GM10847 (cell line): ENCODE data around the gene MCEE.

ENCODE experiments used
- POLR2A ChIP-seq: IDR thresholded peaks from 2 replicates; pipeline ENCODE4 v1.6.1; 2011; ENCODE audit not compliant: insufficient read length; ENCODE audit errors: extremely low read depth

MCEE gene

GRCh38 chr2:71082402-71083252 lies 47.4 kb downstream of the MCEE start:
- no peak for TF ChIP-seq POLR2A

- TF ChIP-seq POLR2A = no peak
These were observed 51.4 kb downstream of the MCEE start for GRCh38 chr2:71078624-71079023.

- no peak for TF ChIP-seq POLR2A
These were observed 55.1 kb downstream of the MCEE start for GRCh38 chr2:71074893-71075395.

- no peak for TF ChIP-seq POLR2A
These were observed 56.6 kb downstream of the MCEE start for GRCh38 chr2:71073475-71073874.

GRCh38 chr2:71072492-71072891 lies 57.5 kb downstream of the MCEE start:
- TF ChIP-seq POLR2A = no peak

GRCh38 chr2:71071681-71072398 lies 58.2 kb downstream of the MCEE start:
- TF ChIP-seq POLR2A = no peak

- TF ChIP-seq POLR2A = no peak
These were observed 59.5 kb downstream of the MCEE start for GRCh38 chr2:71070294-71071093.

- no peak for TF ChIP-seq POLR2A
These were observed 60.7 kb downstream of the MCEE start for GRCh38 chr2:71069376-71069775.

GRCh38 chr2:71068218-71069035 lies 61.6 kb downstream of the MCEE start, which contains the start of gene NAGK:
TSS of gene NAGK (plus strand) at chr2:71068648. CDS start at chr2:71068684, 36 bp downstream.
- peak; percentile 99 for TF ChIP-seq POLR2A

GRCh38 chr2:71067567-71068217 lies 62.3 kb downstream of the MCEE start:
- no peak for TF ChIP-seq POLR2A

- no peak for TF ChIP-seq POLR2A
These were observed 63.2 kb downstream of the MCEE start for GRCh38 chr2:71066856-71067255.

- TF ChIP-seq POLR2A = no peak
These were observed 65.0 kb downstream of the MCEE start for GRCh38 chr2:71064754-71065621.

- no peak for TF ChIP-seq POLR2A
These were observed 65.9 kb downstream of the MCEE start for GRCh38 chr2:71064110-71064611.
